ENCODE results near the gene AGBL1.

Gene AGBL1

GRCh38 chr15:86411916-86412315 is 332.2 kb downstream of the AGBL1 start:
- no peaks in the 10 kb centered on the region for H4K20me1 ChIP-seq (ENCODE audit: insufficient read depth)
- H3K79me2 ChIP-seq (ENCODE audit: insufficient read depth, low read depth) = no peaks in the 10 kb centered on the region
- no peak overlapping the region for H3K4me2 ChIP-seq
- H3K9ac ChIP-seq = no peak overlapping the region
- H3K4me1 ChIP-seq (ENCODE audit: low read depth, poor library complexity, severe bottlenecking) = no peaks in the 10 kb centered on the region
- no peaks in the 10 kb centered on the region for H3K27me3 ChIP-seq (ENCODE audit: insufficient read depth, low read depth)
- H3K4me3 ChIP-seq (IDR thresholded peaks at IDR 0.05; ENCODE audit: insufficient read depth, low read depth, low read length) = no peak overlapping the region
- H2AFZ ChIP-seq (ENCODE audit: low read depth) = no peak overlapping the region
- H3K36me3 ChIP-seq (ENCODE audit: insufficient read depth) = no peaks in the 10 kb centered on the region
- H3K27ac ChIP-seq = no peak overlapping the region
- TF ChIP-seq CTCF (conservative IDR thresholded peaks at IDR 0.05; ENCODE audit: low read depth, low read length) = no peak

- Histone ChIP-seq H3K4me2 (no peak overlapping the region), H3K4me1 (ENCODE audit: low read depth, poor library complexity, severe bottlenecking) (no peaks in the 10 kb centered on the region), H3K27ac (no peak overlapping the region), H3K9ac (no peak overlapping the region), H4K20me1 (ENCODE audit: insufficient read depth) (no peaks in the 10 kb centered on the region), H3K4me3 (IDR thresholded peaks at IDR 0.05; ENCODE audit: insufficient read depth, low read depth, low read length) (no peak overlapping the region), H3K79me2 (ENCODE audit: insufficient read depth, low read depth) (no peaks in the 10 kb centered on the region), H2AFZ (ENCODE audit: low read depth) (no peak overlapping the region), H3K27me3 (ENCODE audit: insufficient read depth, low read depth) (no peaks in the 10 kb centered on the region), H3K36me3 (ENCODE audit: insufficient read depth) (no peaks in the 10 kb centered on the region)
- no peak for TF ChIP-seq CTCF (conservative IDR thresholded peaks at IDR 0.05; ENCODE audit: low read depth, low read length)
Measured at GRCh38 chr15:86413191-86413590, 333.5 kb downstream of the AGBL1 start.

- Histone ChIP-seq H3K79me2 (ENCODE audit: insufficient read depth, low read depth) (no peaks in the 10 kb centered on the region), H3K4me2 (no peak overlapping the region), H3K36me3 (ENCODE audit: insufficient read depth) (no peaks in the 10 kb centered on the region), H3K9ac (no peak overlapping the region), H3K4me1 (ENCODE audit: low read depth, poor library complexity, severe bottlenecking) (no peaks in the 10 kb centered on the region), H3K4me3 (IDR thresholded peaks at IDR 0.05; ENCODE audit: insufficient read depth, low read depth, low read length) (no peak overlapping the region), H4K20me1 (ENCODE audit: insufficient read depth) (no peaks in the 10 kb centered on the region), H3K27me3 (ENCODE audit: insufficient read depth, low read depth) (no peaks in the 10 kb centered on the region), H2AFZ (ENCODE audit: low read depth) (no peak overlapping the region), H3K27ac (no peak overlapping the region)
- no peak for TF ChIP-seq CTCF (conservative IDR thresholded peaks at IDR 0.05; ENCODE audit: low read depth, low read length)
Measured at GRCh38 chr15:86425746-86426145, 346.1 kb downstream of the AGBL1 start.

GRCh38 chr15:86432861-86433260 is 353.2 kb downstream of the AGBL1 start:
- no peak overlapping the region for H3K9ac ChIP-seq
- no peaks in the 10 kb centered on the region for H3K79me2 ChIP-seq (ENCODE audit: insufficient read depth, low read depth)
- H3K27me3 ChIP-seq (ENCODE audit: insufficient read depth, low read depth) = no peaks in the 10 kb centered on the region
- H3K36me3 ChIP-seq (ENCODE audit: insufficient read depth) = no peaks in the 10 kb centered on the region
- H3K4me2 ChIP-seq = no peak overlapping the region
- TF ChIP-seq CTCF (conservative IDR thresholded peaks at IDR 0.05; ENCODE audit: low read depth, low read length) = no peak
- H3K27ac ChIP-seq = no peak overlapping the region
- no peak overlapping the region for H3K4me3 ChIP-seq (IDR thresholded peaks at IDR 0.05; ENCODE audit: insufficient read depth, low read depth, low read length)
- H4K20me1 ChIP-seq (ENCODE audit: insufficient read depth) = no peaks in the 10 kb centered on the region
- H3K4me1 ChIP-seq (ENCODE audit: low read depth, poor library complexity, severe bottlenecking) = no peaks in the 10 kb centered on the region
- no peak overlapping the region for H2AFZ ChIP-seq (ENCODE audit: low read depth)

- Histone ChIP-seq H4K20me1 (ENCODE audit: insufficient read depth) (no peaks in the 10 kb centered on the region), H3K27ac (no peak overlapping the region), H2AFZ (ENCODE audit: low read depth) (no peak overlapping the region), H3K4me2 (no peak overlapping the region), H3K4me3 (IDR thresholded peaks at IDR 0.05; ENCODE audit: insufficient read depth, low read depth, low read length) (no peak overlapping the region), H3K4me1 (ENCODE audit: low read depth, poor library complexity, severe bottlenecking) (no peaks in the 10 kb centered on the region), H3K9ac (no peak overlapping the region), H3K36me3 (ENCODE audit: insufficient read depth) (no peaks in the 10 kb centered on the region), H3K27me3 (ENCODE audit: insufficient read depth, low read depth) (no peaks in the 10 kb centered on the region), H3K79me2 (ENCODE audit: insufficient read depth, low read depth) (no peaks in the 10 kb centered on the region)
- no peak for TF ChIP-seq CTCF (conservative IDR thresholded peaks at IDR 0.05; ENCODE audit: low read depth, low read length)
Measured at GRCh38 chr15:86433983-86434382, 354.3 kb downstream of the AGBL1 start.
